HG03039 (cell line): ENCODE measurements around the gene CHAD.
"Not testable (repeated sequence)": the region's sequence is repeated elsewhere in the genome, so short reads cannot be mapped to it uniquely, and the experiment has no call there.

Experiments used
- ATAC-seq: cut with Tn5 transposase; IDR thresholded peaks from one replicate; pipeline ENCODE4 v1.9.1; 2021; ENCODE audit warnings: mild to moderate bottlenecking, moderate library complexity; ENCODE audit not compliant: unreplicated experiment

CHAD gene

GRCh38 chr17:50475362-50475761 is 6.7 kb upstream of the CHAD start:
- no peak for ATAC-seq

DNA sequence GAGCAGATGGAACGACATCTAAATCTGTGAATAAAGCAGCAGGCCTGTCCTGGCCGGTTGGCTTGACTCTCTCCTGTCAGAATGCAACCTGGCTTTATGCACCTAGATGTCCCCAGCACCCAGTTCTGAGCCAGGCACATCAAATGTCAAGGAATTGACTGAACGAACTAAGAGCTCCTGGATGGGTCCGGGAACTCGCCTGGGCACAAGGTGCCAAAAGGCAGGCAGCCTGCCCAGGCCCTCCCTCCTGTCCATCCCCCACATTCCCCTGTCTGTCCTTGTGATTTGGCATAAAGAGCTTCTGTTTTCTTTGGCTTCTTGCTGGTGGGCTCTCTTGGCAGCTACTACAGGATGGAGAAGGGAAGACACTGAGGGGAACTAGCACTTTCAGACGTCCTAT is 5.8 kb upstream of the CHAD start:
- no peak for ATAC-seq

DNA sequence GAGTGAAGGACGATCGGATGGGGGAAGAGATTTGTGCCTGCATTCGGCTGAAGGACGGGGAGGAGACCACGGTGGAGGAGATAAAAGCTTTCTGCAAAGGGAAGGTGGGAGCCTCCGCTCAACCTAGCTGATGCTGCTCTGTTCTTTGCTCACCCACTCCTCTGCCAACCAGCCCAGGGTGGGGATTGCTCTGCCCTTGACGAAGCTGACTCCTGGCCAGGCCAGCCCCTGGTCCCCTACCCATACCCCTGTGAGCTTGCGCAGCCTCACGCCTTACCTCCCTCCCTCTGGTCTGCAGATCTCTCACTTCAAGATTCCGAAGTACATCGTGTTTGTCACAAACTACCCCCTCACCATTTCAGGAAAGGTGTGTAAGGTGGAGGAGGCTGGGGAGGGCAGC is 5.2 kb upstream of the CHAD start:
- ATAC-seq = no peak

- not testable (repeated sequence) for ATAC-seq
Measured at GRCh38 chr17:50472761-50473161, 4.1 kb upstream of the CHAD start.

DNA sequence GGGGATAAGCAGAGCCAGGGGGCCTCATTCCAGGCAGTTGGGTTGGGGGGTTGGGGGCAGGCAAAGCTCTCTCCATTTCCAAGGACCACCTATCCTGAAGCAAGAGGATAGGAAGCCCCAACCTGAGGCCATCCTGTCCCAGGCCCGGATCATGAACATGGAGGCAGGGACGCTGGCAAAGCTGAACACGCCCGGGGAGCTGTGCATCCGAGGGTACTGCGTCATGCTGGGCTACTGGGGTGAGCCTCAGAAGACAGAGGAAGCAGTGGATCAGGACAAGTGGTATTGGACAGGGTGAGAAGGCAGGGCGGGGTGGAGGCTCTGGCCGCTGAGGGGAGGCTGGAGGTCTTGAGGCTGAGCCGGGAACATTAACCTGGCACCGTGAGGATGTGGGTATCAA is 3.6 kb upstream of the CHAD start:
- ATAC-seq = no peak

- ATAC-seq = no peak
Measured at GRCh38 chr17:50471009-50471905, 2.6 kb upstream of the CHAD start.

DNA sequence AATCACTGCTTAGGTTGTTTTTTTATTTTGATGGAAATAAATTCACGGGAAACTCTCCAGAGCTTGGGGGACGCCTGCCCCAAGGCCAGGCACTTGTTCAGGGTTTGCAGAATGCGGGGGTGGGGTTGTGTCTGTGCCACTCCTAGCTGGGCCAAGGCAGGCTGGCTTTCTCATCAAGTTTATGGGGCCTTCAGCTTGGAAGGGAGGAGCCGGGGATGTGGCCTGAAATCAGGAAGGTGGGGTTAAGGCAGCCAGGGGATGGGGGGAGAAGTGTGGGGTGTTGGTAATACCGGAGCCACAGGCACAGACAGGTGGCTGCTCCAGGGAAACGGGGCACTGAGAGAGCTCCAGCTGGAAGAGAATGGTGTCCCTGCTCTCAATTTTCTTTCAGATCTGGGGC is 1.7 kb upstream of the CHAD start:
- no peak for ATAC-seq

GRCh38 chr17:50469671-50470305 is 1.1 kb upstream of the CHAD start:
- ATAC-seq = no peak

- no peak for ATAC-seq
Measured at GRCh38 chr17:50469208-50469605, 527 bp upstream of the CHAD start.

GRCh38 chr17:50467855-50468303 is 801 bp downstream of the CHAD start:
- no peak for ATAC-seq

- ATAC-seq = no peak
Measured at GRCh38 chr17:50467114-50467854, 1.4 kb downstream of the CHAD start.

GRCh38 chr17:50466371-50467113 is 2.1 kb downstream of the CHAD start:
- ATAC-seq = no peak

GRCh38 chr17:50465635-50466034 is 3.0 kb downstream of the CHAD start:
- no peak for ATAC-seq

GRCh38 chr17:50465171-50465570 is 3.5 kb downstream of the CHAD start:
- no peak for ATAC-seq

GRCh38 chr17:50464736-50465135 is 3.9 kb downstream of the CHAD start:
- ATAC-seq = no peak

DNA sequence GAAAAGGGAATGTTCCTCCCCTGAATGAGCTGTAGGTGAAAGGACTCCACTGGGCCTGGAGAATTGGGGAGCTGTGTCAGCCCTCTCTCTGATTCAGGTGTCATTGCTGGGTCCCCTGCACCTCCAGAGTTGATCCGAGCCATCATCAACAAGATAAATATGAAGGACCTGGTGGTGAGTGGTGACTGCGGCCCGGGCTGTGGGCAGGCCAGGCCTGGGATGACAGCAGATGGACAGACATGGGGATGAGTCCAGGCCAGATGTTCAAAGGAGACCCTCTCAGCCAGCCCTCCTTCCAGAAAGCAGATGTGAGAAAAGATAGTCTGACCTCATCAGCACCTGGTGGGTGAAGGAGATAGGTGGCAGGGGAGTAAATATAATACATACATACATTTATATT is 4.6 kb downstream of the CHAD start:
- ATAC-seq = no peak

DNA sequence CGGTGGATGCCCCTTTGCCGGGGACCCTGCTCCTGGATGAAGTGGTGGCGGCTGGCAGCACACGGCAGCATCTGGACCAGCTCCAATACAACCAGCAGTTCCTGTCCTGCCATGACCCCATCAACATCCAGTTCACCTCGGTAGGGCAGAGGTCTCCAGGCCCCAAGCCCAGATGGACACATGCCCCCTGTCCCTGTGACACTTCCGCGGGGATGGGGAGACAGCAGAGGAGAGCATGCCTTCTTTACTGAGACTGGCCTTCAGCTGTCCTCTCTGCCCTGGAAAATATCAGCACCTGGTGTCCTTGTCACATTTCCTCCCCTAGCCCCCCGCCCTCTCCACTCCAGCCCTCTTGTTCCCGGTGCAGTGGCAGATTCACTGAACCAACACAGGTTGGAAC is 6.2 kb downstream of the CHAD start:
- ATAC-seq = no peak

- no peak for ATAC-seq
Measured at GRCh38 chr17:50461550-50462132, 7.0 kb downstream of the CHAD start.

DNA sequence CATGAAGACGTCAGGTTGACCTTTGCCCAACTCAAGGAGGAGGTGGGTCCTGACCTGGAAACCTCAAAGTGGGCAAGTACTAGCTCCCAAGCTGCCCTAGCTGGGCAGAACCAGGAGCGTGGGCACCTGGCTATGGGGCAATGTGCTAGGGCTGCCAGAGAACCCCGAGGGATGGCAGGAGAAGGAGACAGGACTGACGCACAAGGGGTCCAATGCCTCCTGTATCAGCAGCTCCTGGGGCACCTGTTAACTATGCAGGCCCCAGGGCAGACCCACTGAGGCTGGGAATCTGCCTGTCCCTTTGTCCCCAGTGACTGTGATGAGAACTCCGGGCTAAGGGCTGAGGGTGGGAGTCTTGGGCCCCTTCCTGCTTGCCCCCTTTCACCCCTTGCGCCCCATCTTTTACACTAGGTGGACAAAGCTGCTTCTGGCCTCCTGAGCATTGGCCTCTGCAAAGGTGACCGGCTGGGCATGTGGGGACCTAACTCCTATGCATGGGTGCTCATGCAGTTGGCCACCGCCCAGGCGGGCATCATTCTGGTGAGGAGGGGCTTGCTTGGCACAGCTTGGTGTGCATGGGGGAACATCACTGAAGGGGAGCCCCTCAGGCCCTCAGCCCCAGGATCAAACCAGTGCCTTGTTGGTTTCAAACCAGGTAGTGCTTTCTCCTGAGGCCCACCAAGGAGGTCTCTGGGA is 7.7 kb downstream of the CHAD start:
- ATAC-seq = no peak

GRCh38 chr17:50459756-50460155 is 8.9 kb downstream of the CHAD start:
- ATAC-seq = no peak
